GM12878 (cell line): ENCODE measurements around the gene MARF1. TPM values are rescaled to one million over a fixed set of nuclear protein-coding genes. Genes with fewer than 3 reads are reported as not detected.

ENCODE experiments used
- BCL11A ChIP-seq: IDR thresholded peaks from 2 replicates; pipeline ENCODE4 v1.6.1; 2011; ENCODE audit warnings: low read depth, low read length
- BHLHE40 ChIP-seq, 2 experiments: fragments of 450-650 bp in 1 of 2; IDR thresholded peaks; 2 replicates each; pipeline ENCODE4 v1.6.1; 2011 to 2017; ENCODE audit warnings: low read depth in 2 of 2, borderline replicate concordance in 1 of 2, improper control_type of control experiment in 1 of 2, low read length in 1 of 2, mild to moderate bottlenecking in 1 of 2
- DPF2 ChIP-seq: fragments of 450-650 bp; IDR thresholded peaks from 2 replicates; pipeline ENCODE4 v1.6.1; 2017; ENCODE audit warnings: mild to moderate bottlenecking
- IRF3 ChIP-seq: fragments of 450-650 bp; IDR thresholded peaks from 2 replicates; pipeline ENCODE4 v1.6.1; 2014; ENCODE audit warnings: mild to moderate bottlenecking
- MEF2A ChIP-seq: IDR thresholded peaks from 2 replicates; pipeline ENCODE4 v1.6.1; 2011; ENCODE audit warnings: low read depth, mild to moderate bottlenecking, low read length, moderate library complexity; ENCODE audit not compliant: insufficient read depth
- MTA3 ChIP-seq: IDR thresholded peaks from 2 replicates; pipeline ENCODE4 v1.6.1; 2012; ENCODE audit warnings: low read length, inconsistent platforms, borderline replicate concordance
- MXI1 ChIP-seq: fragments of 150-350 bp; IDR thresholded peaks from 2 replicates; pipeline ENCODE4 v1.6.1; 2011; ENCODE audit warnings: low read depth, mild to moderate bottlenecking, inconsistent platforms, low read length, improper control_type of control experiment
- NR2C2 ChIP-seq: IDR thresholded peaks from 2 replicates; pipeline ENCODE4 v1.6.1; 2011; ENCODE audit warnings: borderline replicate concordance, low read depth; ENCODE audit not compliant: control insufficient read depth, insufficient read length
- POLR2A ChIP-seq: IDR thresholded peaks from 2 replicates; pipeline ENCODE4 v1.6.1; 2011; ENCODE audit warnings: low read depth, mild to moderate bottlenecking, low read length
- RAD21 ChIP-seq: IDR thresholded peaks from 2 replicates; pipeline ENCODE4 v1.6.1; 2011; ENCODE audit warnings: mild to moderate bottlenecking, low read depth, low read length, moderate library complexity; ENCODE audit not compliant: insufficient read depth
- RBBP5 ChIP-seq: fragments of 200-600 bp; sonication (generic); conservative IDR thresholded peaks from 2 replicates; pipeline ENCODE4 v1.6.1; 2016
- SMAD5 ChIP-seq: IDR thresholded peaks from 2 replicates; pipeline ENCODE4 v1.6.1; 2016; ENCODE audit warnings: antibody characterized with exemption, low read depth
- SREBF1 ChIP-seq: IDR thresholded peaks from 2 replicates; pipeline ENCODE4 v1.6.1; 2012; ENCODE audit warnings: mild to moderate bottlenecking, low read length
- TAF1 ChIP-seq: IDR thresholded peaks from 2 replicates; pipeline ENCODE4 v1.6.1; 2011; ENCODE audit warnings: mild to moderate bottlenecking, low read depth, low read length, borderline replicate concordance
- YBX1 ChIP-seq: fragments of 450-650 bp; IDR thresholded peaks from 2 replicates; pipeline ENCODE4 v1.6.1; 2016; ENCODE audit warnings: antibody characterized with exemption
- ZBTB4 ChIP-seq: fragments of 450-650 bp; formaldehyde crosslinking; IDR thresholded peaks from 2 replicates; pipeline ENCODE4 v1.4.0; 2022; ENCODE audit warnings: mild to moderate bottlenecking, moderate library complexity
- ZNF24 ChIP-seq: fragments of 450-650 bp; IDR thresholded peaks from 2 replicates; pipeline ENCODE4 v1.6.1; 2017; ENCODE audit warnings: antibody characterized with exemption, mild to moderate bottlenecking
- ZNF622 ChIP-seq: fragments of 450-650 bp; IDR thresholded peaks from 2 replicates; pipeline ENCODE4 v1.6.1; 2017; ENCODE audit warnings: mild to moderate bottlenecking, inconsistent platforms
- polyA plus RNA-seq, 11 experiments: library from polyadenylated mRNA; depleted of rRNA in 4 of 11; unstranded in 6 of 11; stranded (reverse) in 5 of 11; fragments of >200 nt; fragmentation: Nextera tagmentation in 4 of 11; fragmentation: Illumina TruSeq in 1 of 11; extraction: Ambion mirVana in 4 of 11; extraction: Trizol in 1 of 11; gene quantifications; 1 replicate in 1 of 11; 2 replicates in 10 of 11; pipeline versions ENCODE4 v1.2.1 to v1.2.3, GENCODE V29; 2011 to 2016; ENCODE audit warnings: inconsistent platforms in 2 of 11, missing spikeins in 2 of 11, low read depth in 1 of 11
- total RNA-seq, 4 experiments: library from RNA; depleted of rRNA in 3 of 4; stranded (reverse); fragments of >200 nt in 3 of 4; fragmentation: Illumina TruSeq in 1 of 4; extraction: Trizol in 1 of 4; gene quantifications; 2 replicates each; pipeline versions ENCODE4 v1.2.1 to v1.2.3, GENCODE V29; 2013 to 2021
- TF ChIP-seq, protein P1 (sequence below): IDR thresholded peaks from 2 replicates; pipeline ENCODE4 v1.6.1; 2011; ENCODE audit warnings: mild to moderate bottlenecking, low read depth, low read length, moderate library complexity; ENCODE audit not compliant: insufficient replicate concordance
- TF ChIP-seq, protein P2 (sequence below): IDR thresholded peaks from 2 replicates; pipeline ENCODE4 v1.6.1; 2011; ENCODE audit warnings: borderline replicate concordance, low read depth, mild to moderate bottlenecking, moderate library complexity, low read length; ENCODE audit not compliant: insufficient read depth, poor library complexity, severe bottlenecking
- TF ChIP-seq, protein P3 (sequence below): fragments of 450-650 bp; IDR thresholded peaks from 2 replicates; pipeline ENCODE4 v1.6.1; 2017; ENCODE audit warnings: mild to moderate bottlenecking, moderate library complexity

The MARF1 gene
- total and polyA plus RNA-seq, 10 of the 15 experiments (the other 5 are each of a cell fraction or from before 2014, with no cell fraction given), result 4.5 to 40.1 (median 14.0) TPM

DNA sequence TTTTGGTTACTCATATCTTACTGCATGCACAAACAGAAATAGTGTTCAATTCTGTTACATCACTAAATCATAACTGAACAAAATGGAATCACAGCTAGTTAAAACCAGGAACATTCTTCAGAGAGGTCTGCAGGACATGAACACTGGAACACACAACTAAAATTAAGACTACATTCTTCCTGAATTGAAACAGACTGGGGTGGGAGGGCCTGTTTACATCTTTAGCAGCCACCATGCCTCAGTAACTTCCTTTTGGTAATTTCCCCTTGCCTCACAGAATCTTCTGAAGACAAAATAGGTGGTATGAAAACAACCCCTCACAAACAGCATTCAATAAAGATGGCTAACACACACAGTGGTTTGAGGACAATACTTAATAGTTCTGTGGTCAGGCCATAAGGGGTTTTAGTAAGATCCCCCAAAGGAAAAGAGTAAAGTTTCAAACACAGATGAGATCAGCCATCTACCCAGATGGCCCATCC is 6.5 kb downstream of the MARF1 start (continued):
- TF ChIP-seq, protein P1, sequence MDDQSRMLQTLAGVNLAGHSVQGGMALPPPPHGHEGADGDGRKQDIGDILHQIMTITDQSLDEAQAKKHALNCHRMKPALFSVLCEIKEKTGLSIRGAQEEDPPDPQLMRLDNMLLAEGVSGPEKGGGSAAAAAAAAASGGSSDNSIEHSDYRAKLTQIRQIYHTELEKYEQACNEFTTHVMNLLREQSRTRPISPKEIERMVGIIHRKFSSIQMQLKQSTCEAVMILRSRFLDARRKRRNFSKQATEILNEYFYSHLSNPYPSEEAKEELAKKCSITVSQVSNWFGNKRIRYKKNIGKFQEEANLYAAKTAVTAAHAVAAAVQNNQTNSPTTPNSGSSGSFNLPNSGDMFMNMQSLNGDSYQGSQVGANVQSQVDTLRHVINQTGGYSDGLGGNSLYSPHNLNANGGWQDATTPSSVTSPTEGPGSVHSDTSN, result no peak
- TF ChIP-seq YBX1 (no peak), POLR2A (no peak), SREBF1 (no peak), MEF2A (no peak), NR2C2 (no peak), ZBTB4 (CRISPR knock-in tag) (no peak), RAD21 (no peak), TAF1 (no peak), RBBP5 (no peak), ZNF24 (no peak), BCL11A (no peak), DPF2 (peak; percentile 17; the same call in 1 of the 2 replicates), IRF3 (no peak), MTA3 (0 out of 2 replicates have a peak, but pooled peaks have one; percentile 23), ZNF622 (no peak), SMAD5 (no peak), MXI1 (no peak), BHLHE40 (IDR thresholded peaks at IDR 0.05; ENCODE audit: borderline replicate concordance in 1 of 2, low read depth in 2 of 2, low read length in 1 of 2) (no peak)
- TF ChIP-seq, protein P2, sequence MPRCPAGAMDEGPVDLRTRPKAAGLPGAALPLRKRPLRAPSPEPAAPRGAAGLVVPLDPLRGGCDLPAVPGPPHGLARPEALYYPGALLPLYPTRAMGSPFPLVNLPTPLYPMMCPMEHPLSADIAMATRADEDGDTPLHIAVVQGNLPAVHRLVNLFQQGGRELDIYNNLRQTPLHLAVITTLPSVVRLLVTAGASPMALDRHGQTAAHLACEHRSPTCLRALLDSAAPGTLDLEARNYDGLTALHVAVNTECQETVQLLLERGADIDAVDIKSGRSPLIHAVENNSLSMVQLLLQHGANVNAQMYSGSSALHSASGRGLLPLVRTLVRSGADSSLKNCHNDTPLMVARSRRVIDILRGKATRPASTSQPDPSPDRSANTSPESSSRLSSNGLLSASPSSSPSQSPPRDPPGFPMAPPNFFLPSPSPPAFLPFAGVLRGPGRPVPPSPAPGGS, result no peak
- TF ChIP-seq, protein P3, sequence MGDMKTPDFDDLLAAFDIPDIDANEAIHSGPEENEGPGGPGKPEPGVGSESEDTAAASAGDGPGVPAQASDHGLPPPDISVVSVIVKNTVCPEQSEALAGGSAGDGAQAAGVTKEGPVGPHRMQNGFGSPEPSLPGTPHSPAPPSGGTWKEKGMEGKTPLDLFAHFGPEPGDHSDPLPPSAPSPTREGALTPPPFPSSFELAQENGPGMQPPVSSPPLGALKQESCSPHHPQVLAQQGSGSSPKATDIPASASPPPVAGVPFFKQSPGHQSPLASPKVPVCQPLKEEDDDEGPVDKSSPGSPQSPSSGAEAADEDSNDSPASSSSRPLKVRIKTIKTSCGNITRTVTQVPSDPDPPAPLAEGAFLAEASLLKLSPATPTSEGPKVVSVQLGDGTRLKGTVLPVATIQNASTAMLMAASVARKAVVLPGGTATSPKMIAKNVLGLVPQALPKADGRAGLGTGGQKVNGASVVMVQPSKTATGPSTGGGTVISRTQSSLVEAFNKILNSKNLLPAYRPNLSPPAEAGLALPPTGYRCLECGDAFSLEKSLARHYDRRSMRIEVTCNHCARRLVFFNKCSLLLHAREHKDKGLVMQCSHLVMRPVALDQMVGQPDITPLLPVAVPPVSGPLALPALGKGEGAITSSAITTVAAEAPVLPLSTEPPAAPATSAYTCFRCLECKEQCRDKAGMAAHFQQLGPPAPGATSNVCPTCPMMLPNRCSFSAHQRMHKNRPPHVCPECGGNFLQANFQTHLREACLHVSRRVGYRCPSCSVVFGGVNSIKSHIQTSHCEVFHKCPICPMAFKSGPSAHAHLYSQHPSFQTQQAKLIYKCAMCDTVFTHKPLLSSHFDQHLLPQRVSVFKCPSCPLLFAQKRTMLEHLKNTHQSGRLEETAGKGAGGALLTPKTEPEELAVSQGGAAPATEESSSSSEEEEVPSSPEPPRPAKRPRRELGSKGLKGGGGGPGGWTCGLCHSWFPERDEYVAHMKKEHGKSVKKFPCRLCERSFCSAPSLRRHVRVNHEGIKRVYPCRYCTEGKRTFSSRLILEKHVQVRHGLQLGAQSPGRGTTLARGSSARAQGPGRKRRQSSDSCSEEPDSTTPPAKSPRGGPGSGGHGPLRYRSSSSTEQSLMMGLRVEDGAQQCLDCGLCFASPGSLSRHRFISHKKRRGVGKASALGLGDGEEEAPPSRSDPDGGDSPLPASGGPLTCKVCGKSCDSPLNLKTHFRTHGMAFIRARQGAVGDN, result peak; percentile 56; the same call in 1 of the 2 replicates
